Muscle layer of colon (tissue), 2 donors: ENCODE data around the gene MEGF10.
"Not testable (repeated sequence)": the region's sequence is repeated elsewhere in the genome, so short reads cannot be mapped to it uniquely, and the experiment has no call there.

Source experiments
- H3K27ac ChIP-seq: one replicate; pipeline ENCODE4 v1.7.0; 2013; ENCODE audit warnings: low read depth, mild to moderate bottlenecking, low read length, moderate library complexity
- H3K27me3 ChIP-seq, 2 donors: one replicate each; pipeline ENCODE4 v1.7.0; 2013; ENCODE audit warnings: low read length in 2 of 2, mild to moderate bottlenecking in 2 of 2; ENCODE audit not compliant: insufficient read depth in 2 of 2, control insufficient read depth in 1 of 2
- H3K36me3 ChIP-seq: one replicate; pipeline ENCODE4 v1.7.0; 2013; ENCODE audit warnings: mild to moderate bottlenecking, low read length; ENCODE audit not compliant: insufficient read depth
- H3K4me1 ChIP-seq: one replicate; pipeline ENCODE4 v1.7.0; 2013; ENCODE audit warnings: mild to moderate bottlenecking, low read length; ENCODE audit not compliant: insufficient read depth
- H3K4me3 ChIP-seq, 2 donors: one replicate each; pipeline ENCODE4 v1.7.0; 2013; ENCODE audit warnings: low read length in 2 of 2, low read depth in 1 of 2, mild to moderate bottlenecking in 1 of 2, moderate library complexity in 1 of 2
- H3K9ac ChIP-seq: one replicate; pipeline ENCODE4 v1.7.0; 2013; ENCODE audit warnings: low read length
- H3K9me3 ChIP-seq: one replicate; pipeline ENCODE4 v1.7.0; 2013; ENCODE audit warnings: mild to moderate bottlenecking, low read length
- donor health status: abdominal sarcoma.
- donor health status: Adenocarcinoma of cecum.

MEGF10 gene

DNA sequence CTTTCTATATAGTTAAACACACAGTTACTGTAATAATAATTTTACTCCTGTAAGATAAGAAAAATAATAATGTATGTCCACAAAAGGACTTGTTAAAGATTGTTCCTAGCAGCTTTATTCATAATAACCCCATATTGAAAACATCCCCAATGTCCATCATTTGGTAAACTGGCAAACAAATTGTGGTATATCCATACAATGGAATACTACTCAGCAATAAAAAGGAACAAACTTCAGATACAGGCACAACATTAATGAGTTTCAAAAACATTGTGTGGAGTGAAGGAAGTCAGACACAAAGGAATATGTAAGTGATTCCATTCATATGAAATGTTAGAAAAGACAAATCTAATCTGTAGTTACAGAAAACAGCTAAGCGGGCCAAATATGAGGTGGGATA, 1.9 kb upstream of the MEGF10 start:
- Histone ChIP-seq H3K9me3 (no peaks in the 10 kb centered on the region), H3K27ac (no peak overlapping the region), H3K27me3 (peaks cover 0 to 20% of the 10 kb centered on the region in 2 donors)

GRCh38 chr5:127290946-127291693, 524 bp downstream of the MEGF10 start:
- H3K4me3 ChIP-seq = no peak overlapping the region
- H3K27ac ChIP-seq = no peak overlapping the region
- peaks cover 0 to 20% of the 10 kb centered on the region in 2 donors for H3K27me3 ChIP-seq
- no peaks in the 10 kb centered on the region for H3K9me3 ChIP-seq
- H3K36me3 ChIP-seq = no peaks in the 10 kb centered on the region
- H3K9ac ChIP-seq = no peak overlapping the region
- H3K4me1 ChIP-seq = peaks cover 5% of the 10 kb centered on the region

More for the DNA sequence above, 1.9 kb upstream of the MEGF10 start:
- H3K4me1 ChIP-seq = peaks cover 5% of the 10 kb centered on the region
- H3K9ac ChIP-seq = no peak overlapping the region
- no peak overlapping the region for H3K4me3 ChIP-seq
- no peaks in the 10 kb centered on the region for H3K36me3 ChIP-seq

- H3K4me3 ChIP-seq = no peak overlapping the region
- H3K9me3 ChIP-seq = no peaks in the 10 kb centered on the region
- no peaks in the 10 kb centered on the region for H3K36me3 ChIP-seq
- H3K27ac ChIP-seq = no peak overlapping the region
- no peak overlapping the region for H3K9ac ChIP-seq
- peaks cover 0 to 20% of the 10 kb centered on the region in 2 donors for H3K27me3 ChIP-seq
- H3K4me1 ChIP-seq = peaks cover 5% of the 10 kb centered on the region
Observed at GRCh38 chr5:127292030-127292735, 1.6 kb downstream of the MEGF10 start.

GRCh38 chr5:127293373-127293772, 2.8 kb downstream of the MEGF10 start:
- H3K27ac ChIP-seq = no peak overlapping the region
- no peak overlapping the region for H3K9ac ChIP-seq
- no peaks in the 10 kb centered on the region for H3K9me3 ChIP-seq
- no peak overlapping the region for H3K4me3 ChIP-seq
- H3K4me1 ChIP-seq = peaks cover 5% of the 10 kb centered on the region
- peaks cover 0 to 20% of the 10 kb centered on the region in 2 donors for H3K27me3 ChIP-seq
- H3K36me3 ChIP-seq = no peaks in the 10 kb centered on the region

DNA sequence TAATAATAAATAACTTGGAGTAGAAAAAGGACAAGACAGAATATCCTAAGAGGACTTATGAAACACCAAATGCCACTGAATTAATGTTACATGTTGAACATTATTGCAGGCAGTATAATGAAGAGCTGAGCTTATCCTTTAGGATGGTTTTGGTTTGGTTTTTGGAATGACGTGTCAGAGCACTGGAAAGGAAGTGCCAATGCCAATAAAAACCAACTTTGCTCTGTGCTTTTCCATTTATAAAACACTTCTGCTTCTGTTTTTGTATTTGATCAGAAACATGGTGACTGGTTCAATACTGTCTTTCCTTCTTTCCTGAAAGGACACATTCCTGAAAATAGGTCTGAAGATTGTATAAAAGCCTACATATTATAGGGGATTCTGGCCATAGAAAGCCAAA, 4.2 kb downstream of the MEGF10 start:
- H3K9me3 ChIP-seq = no peaks in the 10 kb centered on the region
- no peak overlapping the region for H3K9ac ChIP-seq
- H3K4me1 ChIP-seq = peaks cover 5% of the 10 kb centered on the region
- H3K36me3 ChIP-seq = no peaks in the 10 kb centered on the region
- H3K27me3 ChIP-seq = peaks cover 0 to 20% of the 10 kb centered on the region in 2 donors
- H3K4me3 ChIP-seq = no peak overlapping the region
- H3K27ac ChIP-seq = no peak overlapping the region

GRCh38 chr5:127295454-127295853, 4.9 kb downstream of the MEGF10 start:
- no peaks in the 10 kb centered on the region for H3K36me3 ChIP-seq
- H3K9me3 ChIP-seq = no peaks in the 10 kb centered on the region
- H3K4me1 ChIP-seq = no peaks in the 10 kb centered on the region
- no peak overlapping the region for H3K27ac ChIP-seq
- H3K27me3 ChIP-seq = peaks cover 0 to 14% of the 10 kb centered on the region in 2 donors
- H3K4me3 ChIP-seq = no peak overlapping the region
- no peak overlapping the region for H3K9ac ChIP-seq

GRCh38 chr5:127296321-127296720, 5.7 kb downstream of the MEGF10 start:
- Histone ChIP-seq H3K4me1 (no peaks in the 10 kb centered on the region), H3K27me3 (peaks cover 0 to 7% of the 10 kb centered on the region in 2 donors), H3K9me3 (no peaks in the 10 kb centered on the region), H3K27ac (no peak overlapping the region), H3K9ac (no peak overlapping the region), H3K4me3 (no peak overlapping the region), H3K36me3 (no peaks in the 10 kb centered on the region)

DNA sequence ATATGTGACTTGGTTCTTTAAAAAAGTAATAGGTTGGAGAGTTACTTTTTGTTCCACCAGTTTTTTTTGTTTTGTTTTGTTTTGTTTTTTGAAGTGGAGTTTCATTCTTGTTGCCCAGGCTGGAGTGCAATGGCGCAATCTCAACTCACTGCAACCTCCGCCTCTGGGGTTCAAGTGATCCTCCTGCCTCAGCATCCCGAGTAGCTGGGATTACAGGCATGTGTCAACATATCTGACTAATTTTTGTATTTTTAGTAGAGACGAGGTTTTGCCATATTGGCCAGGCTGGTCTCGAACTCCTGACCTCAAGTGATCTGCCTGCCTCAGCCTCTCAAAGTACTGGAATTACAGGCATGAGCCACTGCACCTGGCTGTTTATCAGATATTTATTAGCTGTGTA, 6.3 kb downstream of the MEGF10 start:
- not testable (repeated sequence) for H3K27ac ChIP-seq, H3K4me3 ChIP-seq, H3K4me1 ChIP-seq

DNA sequence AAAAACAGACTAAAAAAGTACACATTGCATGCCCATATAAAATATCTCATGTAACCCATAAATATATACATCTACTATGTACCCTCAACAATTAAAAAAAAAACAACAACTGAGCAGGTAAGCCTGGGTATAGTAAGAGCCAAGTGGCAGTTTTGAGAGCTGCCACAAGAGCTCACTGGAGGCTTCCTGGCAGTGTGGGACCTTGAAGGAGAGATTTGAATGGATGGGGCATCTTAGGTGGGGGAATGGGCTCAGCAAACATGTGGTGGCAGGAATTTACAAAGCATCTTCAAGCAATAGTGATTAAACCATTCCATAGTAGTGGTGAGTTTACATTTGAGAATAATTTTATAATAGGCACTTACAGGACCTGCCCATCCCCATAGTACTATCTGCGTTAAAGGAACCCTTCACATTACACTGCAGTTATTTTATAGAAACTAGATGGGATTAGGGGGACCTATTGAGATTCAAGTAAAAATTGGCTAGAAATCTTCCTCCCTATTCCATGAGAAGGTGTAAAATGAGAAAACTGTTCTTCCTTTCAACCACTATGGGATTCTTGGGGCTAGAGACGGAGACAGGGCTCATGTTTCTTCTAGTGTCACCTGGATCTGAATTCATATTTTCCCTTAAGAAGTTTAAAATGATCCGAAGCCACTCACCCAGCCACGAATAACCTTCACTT, 6.9 kb downstream of the MEGF10 start:
- Histone ChIP-seq H3K9me3 (no peaks in the 10 kb centered on the region), H3K4me3 (no peak overlapping the region), H3K27ac (no peak overlapping the region), H3K36me3 (no peaks in the 10 kb centered on the region), H3K27me3 (no peaks in the 10 kb centered on the region), H3K9ac (no peak overlapping the region), H3K4me1 (no peaks in the 10 kb centered on the region)

More for the DNA sequence above, 6.3 kb downstream of the MEGF10 start:
- H3K9me3 ChIP-seq, H3K27me3 ChIP-seq, H3K36me3 ChIP-seq, H3K9ac ChIP-seq: not testable (repeated sequence)

DNA sequence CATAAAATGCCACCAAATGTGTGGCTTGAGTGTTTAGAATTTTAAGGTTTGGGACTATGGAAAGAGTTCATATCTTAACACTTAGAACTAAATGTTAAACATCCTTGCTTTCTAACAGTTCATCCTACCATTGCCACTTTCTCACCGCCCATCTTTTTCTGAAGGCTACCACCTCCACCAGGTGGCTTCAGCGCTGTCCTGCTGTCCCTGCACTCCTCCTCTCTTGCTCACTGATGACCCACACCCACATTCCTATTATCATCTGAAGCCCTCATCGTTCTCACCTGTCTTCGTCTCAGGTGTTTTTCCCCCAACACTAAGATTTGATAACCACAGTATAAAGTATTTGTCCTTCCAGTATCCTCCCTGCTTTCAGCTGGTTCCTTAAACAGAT, 7.4 kb downstream of the MEGF10 start:
- H3K9me3 ChIP-seq = no peaks in the 10 kb centered on the region
- no peak overlapping the region for H3K9ac ChIP-seq
- no peaks in the 10 kb centered on the region for H3K27me3 ChIP-seq
- no peaks in the 10 kb centered on the region for H3K36me3 ChIP-seq
- no peak overlapping the region for H3K4me3 ChIP-seq
- no peaks in the 10 kb centered on the region for H3K4me1 ChIP-seq
- H3K27ac ChIP-seq = no peak overlapping the region

- Histone ChIP-seq H3K9ac (no peak overlapping the region), H3K27ac (no peak overlapping the region), H3K4me3 (no peak overlapping the region), H3K9me3 (no peaks in the 10 kb centered on the region), H3K36me3 (no peaks in the 10 kb centered on the region), H3K27me3 (no peaks in the 10 kb centered on the region), H3K4me1 (no peaks in the 10 kb centered on the region)
Observed at GRCh38 chr5:127298656-127299055, 8.1 kb downstream of the MEGF10 start.
